GM06990 (cell line): Measurements from ENCODE around the gene PEX16.

Source experiments
- DNase-seq: peaks from one replicate; pipeline ENCODE4 v3.0.0-alpha.2; 2011; ENCODE audit not compliant: insufficient read length; ENCODE audit errors: extremely low read depth
- H3K27me3 ChIP-seq: replicated peaks from 2 replicates; pipeline ENCODE4 v1.6.0; 2011; ENCODE audit warnings: low read length; ENCODE audit not compliant: control insufficient read depth, insufficient read depth
- H3K36me3 ChIP-seq: 2 replicates; pipeline ENCODE4 v1.5.1; 2011; ENCODE audit warnings: low read length; ENCODE audit not compliant: control insufficient read depth, insufficient read depth
- H3K4me3 ChIP-seq: replicated peaks from 2 replicates; pipeline ENCODE4 v1.5.1; 2011; ENCODE audit warnings: low read depth, mild to moderate bottlenecking, control low read depth, low read length
- TF ChIP-seq, protein P1 (sequence below): IDR thresholded peaks from 2 replicates; pipeline ENCODE4 v1.5.1; 2011; ENCODE audit warnings: low read length, control low read depth, mild to moderate bottlenecking, inconsistent platforms; ENCODE audit not compliant: insufficient read depth, poor library complexity, severe bottlenecking

Gene PEX16

DNA sequence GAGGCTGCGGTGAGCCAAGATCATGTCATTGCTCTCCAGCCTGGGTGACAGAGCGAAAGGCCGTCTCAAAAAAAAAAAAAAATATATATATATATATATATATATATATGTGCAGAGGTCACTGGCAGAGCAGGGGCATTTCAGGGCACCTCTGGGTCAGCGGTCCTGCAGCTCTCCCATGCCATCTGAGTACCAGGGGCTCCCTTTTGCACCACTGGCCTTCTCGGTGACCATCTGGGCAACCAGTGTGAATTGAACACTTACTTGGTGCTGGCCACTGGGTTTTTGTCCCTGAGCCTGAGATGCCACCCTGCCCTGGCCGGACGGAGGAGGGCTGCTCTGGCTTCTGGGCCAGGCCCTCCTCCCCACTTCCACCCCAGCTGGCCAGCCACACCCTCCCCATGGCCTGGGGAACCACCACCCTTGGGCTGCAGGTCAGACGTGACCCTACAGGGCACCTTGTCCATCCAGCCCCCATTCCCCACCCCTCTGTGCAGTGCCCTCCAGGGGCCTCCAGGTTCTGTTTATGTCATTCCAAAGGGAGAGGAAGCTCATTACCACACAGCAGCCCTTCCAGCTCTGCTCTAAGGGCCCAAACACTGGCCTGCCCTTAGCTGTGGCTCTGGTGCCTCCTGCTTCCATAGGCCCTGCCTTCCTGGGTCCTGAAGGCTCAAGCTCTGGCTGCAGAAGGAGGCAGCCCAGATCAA is 22.0 kb downstream of the PEX16 start:
- TF ChIP-seq, protein P1, sequence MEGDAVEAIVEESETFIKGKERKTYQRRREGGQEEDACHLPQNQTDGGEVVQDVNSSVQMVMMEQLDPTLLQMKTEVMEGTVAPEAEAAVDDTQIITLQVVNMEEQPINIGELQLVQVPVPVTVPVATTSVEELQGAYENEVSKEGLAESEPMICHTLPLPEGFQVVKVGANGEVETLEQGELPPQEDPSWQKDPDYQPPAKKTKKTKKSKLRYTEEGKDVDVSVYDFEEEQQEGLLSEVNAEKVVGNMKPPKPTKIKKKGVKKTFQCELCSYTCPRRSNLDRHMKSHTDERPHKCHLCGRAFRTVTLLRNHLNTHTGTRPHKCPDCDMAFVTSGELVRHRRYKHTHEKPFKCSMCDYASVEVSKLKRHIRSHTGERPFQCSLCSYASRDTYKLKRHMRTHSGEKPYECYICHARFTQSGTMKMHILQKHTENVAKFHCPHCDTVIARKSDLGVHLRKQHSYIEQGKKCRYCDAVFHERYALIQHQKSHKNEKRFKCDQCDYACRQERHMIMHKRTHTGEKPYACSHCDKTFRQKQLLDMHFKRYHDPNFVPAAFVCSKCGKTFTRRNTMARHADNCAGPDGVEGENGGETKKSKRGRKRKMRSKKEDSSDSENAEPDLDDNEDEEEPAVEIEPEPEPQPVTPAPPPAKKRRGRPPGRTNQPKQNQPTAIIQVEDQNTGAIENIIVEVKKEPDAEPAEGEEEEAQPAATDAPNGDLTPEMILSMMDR, result no peak
- no peak overlapping the region for H3K4me3 ChIP-seq
- peaks cover 1% of the 10 kb centered on the region for H3K27me3 ChIP-seq
- no peak for DNase-seq
- H3K36me3 ChIP-seq, result no peaks in the 10 kb centered on the region

- DNase-seq, result no peak
- TF ChIP-seq, protein P1, result no peak
- peaks cover 1% of the 10 kb centered on the region for H3K27me3 ChIP-seq
- H3K36me3 ChIP-seq, result no peaks in the 10 kb centered on the region
- no peak overlapping the region for H3K4me3 ChIP-seq
These were observed 23.0 kb downstream of the PEX16 start for GRCh38 chr11:45894555-45895247.

DNA sequence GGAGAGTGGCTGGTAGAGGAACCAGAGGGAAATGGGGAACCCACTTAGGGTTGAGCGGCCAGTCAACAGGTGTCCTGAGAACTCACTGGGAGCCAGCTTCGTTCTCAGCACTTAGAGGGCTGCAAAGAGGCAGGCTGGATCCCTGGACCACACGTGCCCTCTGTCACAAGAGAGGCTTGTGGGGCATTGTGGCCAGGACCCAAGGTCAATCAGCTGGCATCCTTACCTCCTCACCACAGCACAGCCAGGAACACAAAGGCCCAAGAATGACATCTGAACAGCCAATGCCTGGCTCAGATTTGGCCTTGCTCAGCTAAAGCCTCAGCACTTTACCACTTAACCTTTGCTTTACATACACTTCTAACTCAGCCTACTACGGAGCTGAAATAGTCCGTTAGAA is 24.8 kb downstream of the PEX16 start:
- H3K36me3 ChIP-seq, result no peaks in the 10 kb centered on the region
- no peak overlapping the region for H3K4me3 ChIP-seq
- DNase-seq, result no peak
- peaks cover 1% of the 10 kb centered on the region for H3K27me3 ChIP-seq
- TF ChIP-seq, protein P1, result no peak

DNA sequence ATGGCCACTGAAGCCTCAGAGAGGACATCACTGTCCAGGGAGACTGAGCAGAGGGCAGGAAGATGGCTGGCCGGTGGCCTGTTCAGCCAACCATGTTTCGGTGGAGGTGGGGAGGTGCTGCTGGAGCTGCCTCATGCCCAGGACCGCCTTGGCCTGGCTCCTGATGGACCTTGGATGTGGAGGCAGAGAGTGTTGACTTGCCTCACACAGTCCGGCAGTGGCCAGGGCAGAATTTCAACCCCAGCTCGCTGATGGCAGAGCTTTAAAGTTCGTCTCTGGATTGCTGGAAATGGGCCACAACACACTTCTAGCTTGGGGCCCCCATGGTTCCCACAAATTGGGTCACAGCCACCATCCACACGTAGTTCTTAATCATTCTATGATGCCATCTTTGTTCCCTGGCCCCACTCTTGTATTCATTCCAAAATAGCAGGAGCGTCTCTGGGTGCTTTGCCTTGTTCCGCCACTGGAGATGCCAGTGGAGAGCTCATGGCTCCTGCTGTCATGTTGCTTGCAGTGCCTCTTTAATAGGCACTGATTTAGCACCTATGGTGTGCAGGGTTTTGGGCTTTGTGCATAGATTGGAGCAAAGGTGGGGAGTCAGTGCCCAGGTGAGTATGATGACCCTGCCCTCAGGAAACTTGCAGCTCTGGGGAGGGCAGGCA is 26.7 kb downstream of the PEX16 start:
- DNase-seq, result no peak
- no peak overlapping the region for H3K4me3 ChIP-seq
- no peaks in the 10 kb centered on the region for H3K36me3 ChIP-seq
- TF ChIP-seq, protein P1, result no peak
- H3K27me3 ChIP-seq, result no peaks in the 10 kb centered on the region; the same call in 1 of the 2 replicates

GRCh38 chr11:45889966-45890365 is 27.7 kb downstream of the PEX16 start:
- Histone ChIP-seq H3K27me3 (no peaks in the 10 kb centered on the region; the same call in 1 of the 2 replicates), H3K36me3 (no peaks in the 10 kb centered on the region), H3K4me3 (no peak overlapping the region)
- DNase-seq, result no peak
- TF ChIP-seq, protein P1, result no peak
